NCI-H345 (cell line): ENCODE data around the gene METTL2B.
A peak's percentile ranks its signal among the peaks of the same experiment; 100 is the strongest.
"Not testable (repeated sequence)": the region's sequence is repeated elsewhere in the genome, so short reads cannot be mapped to it uniquely, and the experiment has no call there.

ENCODE experiments used
- DNase-seq: peaks from one replicate; lab custom pipeline; 2025; lab: John Stamatoyannopoulos, UW

METTL2B gene

DNA sequence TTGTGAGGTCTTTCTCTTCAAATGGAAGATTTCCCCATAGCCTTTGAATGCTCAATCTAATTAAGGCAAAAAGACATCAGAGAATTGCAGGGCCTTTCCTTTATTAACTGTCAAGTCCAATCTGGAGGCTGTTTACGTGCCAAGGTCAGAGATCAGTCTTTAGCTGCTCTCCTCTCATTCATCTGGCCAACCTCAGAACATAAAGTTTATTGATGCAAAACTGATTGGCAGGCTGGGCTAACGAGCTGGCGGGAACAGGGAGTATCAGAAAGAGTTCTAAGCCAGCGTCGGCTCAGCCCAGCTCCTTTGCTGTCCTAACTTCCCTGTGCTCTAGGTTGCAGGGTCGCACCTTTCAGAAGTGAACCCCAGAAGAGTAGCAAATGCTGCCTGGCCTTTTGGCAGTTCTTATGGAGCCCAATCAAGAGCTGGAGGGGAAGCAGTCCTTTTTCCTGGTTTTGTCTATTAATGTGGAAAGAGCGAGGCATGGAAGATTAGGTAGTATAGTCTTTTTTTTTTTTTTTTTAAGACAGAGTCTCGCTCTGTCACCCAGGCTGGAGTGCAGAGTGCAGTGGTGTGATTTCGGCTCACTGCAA is 47.5 kb downstream of the METTL2B start:
- DNase-seq: not testable (repeated sequence)

DNA sequence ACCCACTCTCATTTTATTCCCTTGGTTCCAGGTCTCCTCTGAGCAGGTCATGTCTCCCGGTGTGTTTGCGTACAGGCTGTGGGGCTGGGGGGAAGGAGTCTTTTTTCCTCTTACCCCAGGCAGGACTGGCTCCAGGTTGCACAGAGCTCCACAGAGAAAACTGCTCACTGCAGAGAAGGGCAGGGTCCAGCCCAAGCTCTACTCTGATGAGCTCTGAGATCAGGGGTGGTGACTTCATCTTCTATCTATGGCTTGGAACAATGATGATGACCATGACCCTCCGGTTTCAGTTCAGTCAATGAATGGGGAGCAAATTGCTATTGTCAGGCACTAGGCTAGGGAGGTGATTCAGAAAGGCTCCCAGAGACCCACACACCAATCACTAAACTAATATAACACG is 49.0 kb downstream of the METTL2B start:
- DNase-seq: not testable (repeated sequence)

DNA sequence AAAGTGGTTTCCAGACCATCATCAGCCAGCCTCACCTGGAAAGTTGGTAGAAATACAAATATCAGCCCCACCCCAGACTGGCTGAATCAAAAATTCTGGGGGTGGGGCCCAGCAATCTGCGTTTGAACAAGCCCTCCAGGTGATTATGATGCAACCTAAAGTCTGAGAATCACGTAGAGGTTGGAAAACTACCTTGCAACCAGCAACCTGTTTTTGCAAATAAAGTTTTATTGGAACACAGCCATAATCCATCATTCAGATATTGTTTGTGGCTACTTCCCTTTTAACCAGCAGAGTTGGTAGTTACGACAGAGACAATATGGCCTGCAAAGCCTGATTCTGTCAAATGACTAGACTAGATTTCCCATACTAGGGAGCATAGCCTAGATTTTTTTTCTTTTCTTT is 49.5 kb downstream of the METTL2B start:
- not testable (repeated sequence) for DNase-seq

DNA sequence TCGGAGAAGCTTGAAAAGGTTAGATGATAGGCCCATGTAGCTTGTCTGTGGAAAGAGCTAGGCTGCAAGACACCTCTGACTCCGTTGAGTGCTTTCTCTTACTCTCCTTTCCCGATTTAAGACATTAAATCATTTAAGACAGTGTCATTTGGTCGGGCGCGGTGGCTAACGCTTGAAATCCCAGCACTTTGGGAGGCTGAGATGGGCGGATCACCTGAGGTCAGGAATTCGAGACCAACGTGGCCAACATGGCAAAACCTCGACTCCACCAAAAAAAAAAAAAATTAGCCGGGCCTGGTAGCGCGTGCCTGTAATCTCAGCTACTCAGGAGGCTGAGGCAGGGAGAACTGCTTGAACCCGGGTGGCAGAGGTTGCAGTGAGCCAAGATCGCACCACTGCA is 52.6 kb downstream of the METTL2B start:
- DNase-seq: not testable (repeated sequence)

DNA sequence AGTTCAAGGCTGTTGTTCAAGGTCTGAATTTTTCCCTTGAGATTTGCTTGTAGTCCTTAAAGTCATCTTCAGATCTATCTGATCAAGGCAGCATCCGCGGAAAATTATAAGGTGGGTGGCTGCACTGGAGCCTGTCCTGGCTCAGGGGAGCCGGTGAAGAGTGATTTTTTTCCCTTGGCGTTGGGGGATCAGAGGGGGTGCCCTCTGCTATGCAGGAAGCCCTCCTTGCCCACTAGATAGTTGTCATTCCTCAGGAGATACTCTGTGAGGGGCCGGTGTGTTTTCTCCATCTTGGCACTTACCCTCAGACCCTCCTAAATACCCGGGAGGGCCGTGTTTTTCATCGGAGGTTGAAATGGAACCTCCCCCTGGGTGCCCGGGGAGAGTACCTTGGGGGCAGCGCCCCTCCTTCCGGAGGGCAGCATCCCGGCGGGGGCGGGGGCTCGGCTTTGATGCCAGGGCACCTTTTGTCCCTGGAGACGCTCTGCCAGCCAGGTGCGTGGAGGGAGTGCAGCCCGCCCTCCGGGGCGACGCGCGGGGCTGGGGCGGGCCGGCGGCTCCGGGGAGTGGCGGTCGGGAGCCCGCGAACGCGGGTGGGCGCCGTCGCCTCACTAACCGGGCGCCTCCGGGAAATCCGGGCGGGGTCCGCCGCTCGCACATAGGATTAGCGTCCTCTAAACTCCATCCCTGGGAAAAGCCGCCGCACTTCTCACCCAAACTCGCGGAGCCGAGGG is 53.7 kb downstream of the METTL2B start:
- peak; percentile 40 for DNase-seq

DNA sequence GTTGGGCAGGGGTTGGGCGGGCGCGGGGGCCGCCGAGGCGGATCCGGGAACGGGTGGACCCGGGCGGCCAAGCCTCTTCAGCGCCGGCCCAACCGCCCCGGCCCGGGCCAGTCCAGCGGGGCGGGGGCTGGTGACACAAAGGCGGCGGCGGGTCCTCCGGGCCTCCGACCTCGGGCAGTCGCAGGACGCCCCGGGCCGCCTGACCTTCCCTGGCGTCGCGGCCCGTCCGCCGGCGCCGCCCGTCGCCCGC is 54.2 kb downstream of the METTL2B start:
- DNase-seq: no peak

DNA sequence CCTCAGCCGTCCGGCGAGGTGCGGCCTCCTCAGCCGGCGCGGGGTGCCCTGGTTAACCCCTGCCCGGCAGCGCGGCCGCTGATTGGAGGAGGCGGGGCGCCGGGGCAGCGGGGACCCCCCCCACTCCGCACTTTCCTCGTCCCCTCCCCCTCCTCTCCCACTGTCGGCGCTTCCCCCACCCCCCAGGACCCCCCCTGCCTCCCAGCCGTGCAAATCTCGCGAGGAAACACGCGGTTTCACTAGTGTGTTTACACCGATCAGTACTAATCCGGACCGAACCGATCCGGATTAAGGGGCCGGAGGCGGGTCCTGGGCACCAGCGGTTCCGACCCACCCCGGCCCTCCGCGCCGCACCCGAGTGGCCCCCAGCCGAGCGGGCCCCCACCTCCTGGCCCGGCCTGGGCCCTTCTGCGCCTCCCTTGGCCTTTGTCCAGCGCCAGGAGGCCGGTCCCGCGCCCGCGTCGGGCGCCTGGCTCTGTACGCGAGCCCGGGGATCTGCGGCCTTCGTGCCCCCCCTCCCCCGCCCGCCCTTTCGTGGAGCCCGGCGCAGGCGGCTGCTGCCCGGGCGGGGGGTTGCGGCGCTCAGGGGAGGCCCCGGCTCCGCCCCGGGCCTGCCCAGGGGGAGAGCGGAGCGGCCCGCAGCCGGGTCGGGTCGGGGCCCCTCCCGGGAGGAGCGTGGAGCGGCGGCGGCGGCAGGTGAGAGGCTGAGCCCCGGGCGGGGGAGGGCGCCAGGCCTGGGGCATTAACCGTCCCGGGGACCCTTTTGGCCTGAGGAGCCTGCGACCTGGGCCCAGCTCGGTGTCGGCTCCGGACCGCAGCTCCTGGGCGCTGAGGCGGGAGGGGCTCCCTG is 54.8 kb downstream of the METTL2B start:
- DNase-seq: peak; percentile 71

DNA sequence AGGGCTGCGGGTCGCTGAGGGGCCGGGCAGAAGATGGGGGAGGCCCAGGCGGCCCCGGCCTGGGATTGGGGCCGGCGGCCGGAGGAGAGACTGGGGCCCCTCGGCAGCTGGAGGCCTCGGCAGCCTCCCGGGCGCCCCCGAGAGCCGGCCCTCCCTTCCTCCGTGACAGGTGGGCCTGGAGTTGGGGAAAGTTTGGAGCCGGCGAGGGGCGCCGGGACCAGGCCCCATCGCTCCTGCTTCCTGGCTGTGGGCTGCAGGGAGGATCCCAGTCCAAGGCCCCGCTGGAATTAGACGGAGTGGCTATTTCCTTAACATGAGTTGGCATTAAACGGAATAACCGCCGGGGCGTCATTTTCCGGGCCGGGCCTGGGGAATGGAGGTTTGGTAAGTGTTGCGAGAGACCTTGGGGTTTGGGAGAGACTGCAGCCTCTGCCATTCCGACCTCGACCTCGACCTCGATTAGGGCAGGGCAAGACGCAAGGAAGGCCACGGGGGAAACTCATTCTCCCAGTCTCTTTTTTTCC is 55.5 kb downstream of the METTL2B start:
- peak; percentile 14 for DNase-seq

DNA sequence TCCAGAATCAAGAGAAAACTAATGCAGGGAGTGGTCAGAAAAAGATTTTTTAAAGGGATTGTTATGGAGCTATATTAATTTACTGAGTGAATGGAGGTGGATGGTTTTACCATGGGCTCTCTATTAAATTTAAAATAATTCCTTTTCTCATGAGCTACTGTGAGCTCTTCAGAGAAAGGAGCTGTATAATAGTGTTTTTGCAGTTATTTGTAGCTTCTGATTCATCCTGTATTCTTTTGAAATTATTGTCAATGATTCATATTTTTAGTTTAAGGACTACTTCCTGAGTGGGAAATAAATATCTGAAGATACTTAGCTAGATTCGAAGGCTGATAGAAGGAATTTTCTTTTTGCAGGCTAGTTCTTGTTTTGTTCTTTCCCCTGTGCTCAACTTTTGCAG is 56.4 kb downstream of the METTL2B start:
- not testable (repeated sequence) for DNase-seq

DNA sequence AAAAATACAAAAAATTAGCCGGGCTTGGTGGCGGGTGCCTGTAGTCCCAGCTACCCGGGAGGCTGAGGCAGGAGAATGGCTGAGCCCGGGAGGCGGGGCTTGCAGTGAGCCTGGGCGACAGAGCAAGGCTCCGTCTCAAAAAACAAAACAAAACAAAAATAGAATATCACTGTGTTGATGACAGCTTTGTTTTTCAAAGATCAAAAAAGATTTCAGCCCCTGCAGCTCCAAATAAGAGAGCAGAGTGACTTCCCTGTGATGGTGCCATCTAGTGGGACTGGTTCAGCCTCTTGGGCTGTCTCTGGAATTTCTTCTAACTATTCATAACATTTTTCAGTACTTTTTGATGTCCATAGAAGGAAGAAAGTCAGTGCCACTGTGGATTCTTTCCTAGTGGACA is 60.9 kb downstream of the METTL2B start:
- DNase-seq: not testable (repeated sequence)

DNA sequence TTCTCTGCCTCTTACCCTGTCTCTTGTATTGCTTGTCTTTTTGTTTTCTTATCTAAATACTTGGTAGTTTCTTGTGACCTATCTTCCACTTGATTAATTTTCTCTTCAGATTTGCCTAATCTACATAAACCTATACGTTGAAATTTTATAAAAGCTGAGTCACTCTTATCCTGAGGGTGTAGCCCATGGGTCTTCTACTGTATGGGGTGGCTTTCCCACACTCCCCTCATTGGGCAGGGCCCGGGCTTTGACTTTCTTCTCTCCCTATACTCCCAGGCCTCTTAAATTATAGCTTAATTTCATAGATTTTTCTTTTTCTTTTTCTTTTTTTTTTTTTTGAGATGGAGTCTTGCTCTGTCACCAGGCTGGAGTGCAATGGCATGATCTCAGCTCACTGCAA is 66.0 kb downstream of the METTL2B start:
- DNase-seq: not testable (repeated sequence)

DNA sequence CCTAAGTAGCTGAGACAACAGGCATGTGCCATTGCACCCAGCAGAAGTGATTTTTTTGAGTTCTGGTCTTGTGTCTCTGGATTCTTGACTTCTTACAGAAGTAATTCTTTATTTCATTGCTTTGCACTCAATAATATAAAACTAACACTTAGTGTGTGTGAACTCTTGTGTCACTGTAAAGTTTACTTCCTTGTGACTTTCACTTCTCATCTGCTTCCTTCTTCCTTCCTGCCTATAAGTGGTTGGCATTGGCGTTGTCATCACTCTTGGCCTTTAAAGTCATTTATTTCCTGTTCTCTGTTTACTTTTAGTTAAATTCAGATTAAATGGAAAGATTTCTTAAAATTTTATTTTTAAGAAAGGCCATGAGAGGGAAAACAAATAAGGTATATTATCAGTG is 66.8 kb downstream of the METTL2B start:
- DNase-seq: not testable (repeated sequence)

DNA sequence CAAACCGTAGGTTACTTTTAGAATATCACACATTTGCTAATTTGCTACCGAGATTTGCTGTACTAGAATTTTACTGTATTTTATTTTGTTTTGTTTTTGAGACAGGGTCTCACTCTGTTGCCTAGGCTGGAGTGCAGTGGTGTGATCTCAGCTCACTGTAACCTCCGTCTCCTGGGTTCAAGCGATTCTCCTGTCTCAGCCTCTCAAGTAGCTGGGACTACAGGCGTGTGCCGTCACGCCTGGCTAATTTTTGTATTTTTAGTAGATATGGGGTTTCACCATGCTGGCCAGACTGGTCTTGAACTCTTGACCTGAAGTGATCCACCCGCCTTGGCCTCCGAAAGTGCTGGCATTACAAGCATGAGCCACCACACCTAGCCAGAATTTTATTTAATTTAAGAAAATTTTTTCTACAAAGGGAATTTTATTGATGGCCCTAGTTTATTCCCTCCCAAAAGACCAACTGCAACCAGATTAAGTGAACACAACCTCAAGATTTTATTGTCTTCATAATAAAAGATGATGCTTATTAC is 69.8 kb downstream of the METTL2B start:
- not testable (repeated sequence) for DNase-seq

DNA sequence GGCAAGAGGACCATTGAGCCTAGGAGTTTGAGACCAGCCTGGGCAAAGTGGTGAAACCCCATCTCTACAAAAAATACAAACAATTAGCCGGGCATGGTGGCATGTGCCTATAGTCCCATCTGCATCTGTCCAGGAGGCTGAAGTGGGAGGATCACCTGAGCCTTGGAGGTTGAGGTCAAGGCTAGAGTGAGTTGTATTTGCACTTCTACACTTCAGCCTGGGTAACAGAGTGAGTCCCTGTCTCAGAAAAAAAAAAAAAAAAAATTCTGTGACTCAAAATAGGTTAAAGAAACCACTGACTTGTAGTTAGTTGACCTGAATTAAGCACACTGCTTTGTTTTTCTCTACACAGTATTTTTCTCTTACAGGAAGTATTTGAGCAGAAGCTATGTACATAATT is 74.4 kb downstream of the METTL2B start:
- no peak for DNase-seq

DNA sequence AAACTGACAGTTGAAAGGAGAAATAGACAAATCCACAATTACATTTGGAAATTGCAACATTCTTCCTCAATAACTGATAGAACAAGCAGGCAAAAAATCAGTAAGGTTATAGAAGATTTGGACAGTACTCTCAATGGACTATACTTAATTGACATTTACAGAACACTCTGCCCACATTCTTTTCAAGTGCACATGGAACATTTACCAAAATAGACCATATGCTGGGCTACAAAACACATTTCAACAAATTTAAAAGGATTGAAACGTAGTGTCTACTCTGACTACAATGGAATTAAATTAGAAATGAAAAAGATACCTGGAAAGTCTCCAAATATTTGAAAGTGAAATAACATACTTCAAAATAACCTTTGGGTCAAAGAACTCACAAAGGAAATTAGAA is 77.8 kb downstream of the METTL2B start:
- not testable (repeated sequence) for DNase-seq
